HUES48 (cell line): Measurements from ENCODE around the gene C3orf52.
"Not testable (repeated sequence)": the region's sequence is repeated elsewhere in the genome, so short reads cannot be mapped to it uniquely, and the experiment has no call there.

Source experiments
- H3K27ac ChIP-seq: one replicate; pipeline ENCODE4 v1.7.0; 2013; ENCODE audit warnings: low read depth, low read length, inconsistent platforms
- H3K27me3 ChIP-seq: 2 replicates; pipeline ENCODE4 v1.6.1; 2013; ENCODE audit warnings: mild to moderate bottlenecking, low read length; ENCODE audit not compliant: control insufficient read depth, insufficient read depth
- H3K36me3 ChIP-seq: 2 replicates; pipeline ENCODE4 v1.6.1; 2013; ENCODE audit warnings: low read length; ENCODE audit not compliant: control insufficient read depth, insufficient read depth
- H3K4me1 ChIP-seq: 2 replicates; pipeline ENCODE4 v1.6.1; 2013; ENCODE audit warnings: mild to moderate bottlenecking, low read length; ENCODE audit not compliant: control insufficient read depth, insufficient read depth
- H3K4me3 ChIP-seq: 2 replicates; pipeline ENCODE4 v1.5.1; 2013; ENCODE audit warnings: mild to moderate bottlenecking, low read depth, low read length
- H3K9ac ChIP-seq: 2 replicates; pipeline ENCODE4 v1.6.1; 2013; ENCODE audit warnings: mild to moderate bottlenecking, low read depth, low read length, moderate library complexity
- H3K9me3 ChIP-seq: 2 replicates; pipeline ENCODE4 v1.6.1; 2013; ENCODE audit warnings: low read length; ENCODE audit not compliant: control insufficient read depth, insufficient read depth

The C3orf52 gene

GRCh38 chr3:112086076-112086854 is at the start of gene C3orf52:
Gene C3orf52 (plus strand): TSS chr3:112086389. CDS start chr3:112086408, 19 bp downstream.
- Histone ChIP-seq H3K4me1 (peaks cover 17% of the 10 kb centered on the region; the same call in 1 of the 2 replicates), H3K27me3 (peaks cover 19% of the 10 kb centered on the region), H3K36me3 (no peaks in the 10 kb centered on the region), H3K4me3 (peak within 1 kb of the TSS; percentile 77), H3K27ac (peak within 1 kb of the TSS; percentile 94), H3K9ac (peak within 1 kb of the TSS; percentile 80), H3K9me3 (no peaks in the 10 kb centered on the region)

- H3K27me3 ChIP-seq, H3K36me3 ChIP-seq, H3K9ac ChIP-seq, H3K4me1 ChIP-seq, H3K27ac ChIP-seq, H3K4me3 ChIP-seq: not testable (repeated sequence)
- H3K9me3 ChIP-seq: peaks cover 22% of the 10 kb centered on the region
Observed at GRCh38 chr3:112037194-112037593, 49.0 kb upstream of the C3orf52 start.

GRCh38 chr3:112038863-112039262 is 47.3 kb upstream of the C3orf52 start:
- no peak overlapping the region for H3K9ac ChIP-seq
- peaks cover 8% of the 10 kb centered on the region for H3K4me1 ChIP-seq
- no peaks in the 10 kb centered on the region for H3K36me3 ChIP-seq
- peaks cover 22% of the 10 kb centered on the region for H3K9me3 ChIP-seq
- no peaks in the 10 kb centered on the region for H3K27me3 ChIP-seq
- H3K4me3 ChIP-seq: no peak overlapping the region
- H3K27ac ChIP-seq: no peak overlapping the region

- no peaks in the 10 kb centered on the region for H3K27me3 ChIP-seq
- no peak overlapping the region for H3K9ac ChIP-seq
- H3K27ac ChIP-seq: no peak overlapping the region
- peaks cover 16% of the 10 kb centered on the region for H3K9me3 ChIP-seq
- peaks cover 8% of the 10 kb centered on the region for H3K4me1 ChIP-seq
- H3K4me3 ChIP-seq: no peak overlapping the region
- no peaks in the 10 kb centered on the region for H3K36me3 ChIP-seq
Observed at GRCh38 chr3:112041321-112041720, 44.9 kb upstream of the C3orf52 start.

GRCh38 chr3:112042842-112043280 is 43.3 kb upstream of the C3orf52 start:
- peaks cover 8% of the 10 kb centered on the region for H3K4me1 ChIP-seq
- peaks cover 3% of the 10 kb centered on the region for H3K9me3 ChIP-seq
- no peak overlapping the region for H3K27ac ChIP-seq
- H3K4me3 ChIP-seq: no peak overlapping the region
- H3K27me3 ChIP-seq: no peaks in the 10 kb centered on the region
- no peaks in the 10 kb centered on the region for H3K36me3 ChIP-seq
- no peak overlapping the region for H3K9ac ChIP-seq

- Histone ChIP-seq H3K9ac (no peak overlapping the region), H3K9me3 (no peaks in the 10 kb centered on the region), H3K36me3 (no peaks in the 10 kb centered on the region), H3K27ac (no peak overlapping the region), H3K4me1 (peaks cover 13% of the 10 kb centered on the region), H3K4me3 (no peak overlapping the region), H3K27me3 (no peaks in the 10 kb centered on the region)
Observed at GRCh38 chr3:112043621-112044201, 42.5 kb upstream of the C3orf52 start.

- Histone ChIP-seq H3K4me3 (no peak overlapping the region), H3K27me3 (no peaks in the 10 kb centered on the region), H3K9me3 (no peaks in the 10 kb centered on the region), H3K27ac (no peak overlapping the region), H3K9ac (no peak overlapping the region), H3K4me1 (peaks cover 16% of the 10 kb centered on the region), H3K36me3 (no peaks in the 10 kb centered on the region)
Observed at GRCh38 chr3:112046599-112046998, 39.6 kb upstream of the C3orf52 start.

- no peak overlapping the region for H3K4me3 ChIP-seq
- no peaks in the 10 kb centered on the region for H3K27me3 ChIP-seq
- H3K36me3 ChIP-seq: no peaks in the 10 kb centered on the region
- H3K9ac ChIP-seq: no peak overlapping the region
- H3K9me3 ChIP-seq: no peaks in the 10 kb centered on the region
- no peak overlapping the region for H3K27ac ChIP-seq
- peaks cover 14% of the 10 kb centered on the region for H3K4me1 ChIP-seq
Observed at GRCh38 chr3:112047264-112047663, 38.9 kb upstream of the C3orf52 start.

GRCh38 chr3:112048911-112049310 is 37.3 kb upstream of the C3orf52 start:
- Histone ChIP-seq H3K27me3 (no peaks in the 10 kb centered on the region), H3K4me1 (peaks cover 29% of the 10 kb centered on the region), H3K27ac (no peak overlapping the region)

GRCh38 chr3:112053229-112053628 is 33.0 kb upstream of the C3orf52 start:
- Histone ChIP-seq H3K27me3 (no peaks in the 10 kb centered on the region), H3K9me3 (no peaks in the 10 kb centered on the region), H3K4me3 (no peak overlapping the region), H3K4me1 (peaks cover 29% of the 10 kb centered on the region), H3K9ac (no peak overlapping the region), H3K27ac (no peak overlapping the region), H3K36me3 (no peaks in the 10 kb centered on the region)

More at GRCh38 chr3:112048911-112049310, 37.3 kb upstream of the C3orf52 start:
- H3K4me3 ChIP-seq: no peak overlapping the region; the same call in 1 of the 2 replicates
- H3K36me3 ChIP-seq: no peaks in the 10 kb centered on the region
- H3K9ac ChIP-seq: no peak overlapping the region
- no peaks in the 10 kb centered on the region for H3K9me3 ChIP-seq

GRCh38 chr3:112056451-112056929 is 29.7 kb upstream of the C3orf52 start:
- Histone ChIP-seq H3K9ac (no peak overlapping the region), H3K27me3 (no peaks in the 10 kb centered on the region), H3K36me3 (no peaks in the 10 kb centered on the region), H3K9me3 (no peaks in the 10 kb centered on the region), H3K27ac (no peak overlapping the region), H3K4me1 (peaks cover 18% of the 10 kb centered on the region), H3K4me3 (no peak overlapping the region)
